Measurements from ENCODE around the gene NAV2. TPM values are rescaled to one million over a fixed set of nuclear protein-coding genes. Genes with fewer than 3 reads are reported as not detected.

The NAV2 gene
- total and polyA plus RNA-seq, 12 donors: 6.9 to 34.7 (median 20.2) TPM

DNA sequence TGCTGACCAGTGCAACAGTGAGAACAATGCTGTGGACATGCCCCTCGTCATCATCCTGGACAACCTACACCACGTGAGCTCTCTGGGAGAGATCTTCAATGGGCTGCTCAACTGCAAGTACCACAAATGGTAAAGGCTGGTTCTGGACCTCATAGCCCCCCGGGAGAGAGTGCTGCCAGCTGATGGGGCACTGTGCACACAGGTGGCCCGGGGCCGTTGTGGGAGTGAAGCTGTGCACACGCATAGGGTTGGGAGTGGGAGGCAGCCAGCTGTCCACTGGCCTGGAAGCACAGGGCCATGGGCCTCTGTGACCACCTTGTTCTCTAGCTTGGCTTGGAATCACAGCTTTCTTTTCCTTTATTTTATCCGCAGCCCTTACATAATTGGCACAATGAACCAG, 390.6 kb downstream of the NAV2 start:
- DNase-seq (no peak), ATAC-seq (peak in 1 of 8 donors; percentile 9)
- intact Hi-C loops (cut with DNase I): no loop called here
- peak overlapping the region in 1 of 10 donors; percentile 27 for H3K27ac ChIP-seq
- TF ChIP-seq, protein P1, sequence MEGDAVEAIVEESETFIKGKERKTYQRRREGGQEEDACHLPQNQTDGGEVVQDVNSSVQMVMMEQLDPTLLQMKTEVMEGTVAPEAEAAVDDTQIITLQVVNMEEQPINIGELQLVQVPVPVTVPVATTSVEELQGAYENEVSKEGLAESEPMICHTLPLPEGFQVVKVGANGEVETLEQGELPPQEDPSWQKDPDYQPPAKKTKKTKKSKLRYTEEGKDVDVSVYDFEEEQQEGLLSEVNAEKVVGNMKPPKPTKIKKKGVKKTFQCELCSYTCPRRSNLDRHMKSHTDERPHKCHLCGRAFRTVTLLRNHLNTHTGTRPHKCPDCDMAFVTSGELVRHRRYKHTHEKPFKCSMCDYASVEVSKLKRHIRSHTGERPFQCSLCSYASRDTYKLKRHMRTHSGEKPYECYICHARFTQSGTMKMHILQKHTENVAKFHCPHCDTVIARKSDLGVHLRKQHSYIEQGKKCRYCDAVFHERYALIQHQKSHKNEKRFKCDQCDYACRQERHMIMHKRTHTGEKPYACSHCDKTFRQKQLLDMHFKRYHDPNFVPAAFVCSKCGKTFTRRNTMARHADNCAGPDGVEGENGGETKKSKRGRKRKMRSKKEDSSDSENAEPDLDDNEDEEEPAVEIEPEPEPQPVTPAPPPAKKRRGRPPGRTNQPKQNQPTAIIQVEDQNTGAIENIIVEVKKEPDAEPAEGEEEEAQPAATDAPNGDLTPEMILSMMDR (IDR thresholded peaks at IDR 0.05): no peak
- H3K27me3 ChIP-seq: no peaks in the 10 kb centered on the region
- H3K4me1 ChIP-seq: peaks cover 0 to 5% (median 0%) of the 10 kb centered on the region in 9 donors
- 96% methylated on average over 7 of the region's 7 CpGs for WGBS, 2 donors
- peaks cover 0 to 86% (median 49%) of the 10 kb centered on the region in 9 donors for H3K36me3 ChIP-seq
- H3K9me3 ChIP-seq: no peaks in the 10 kb centered on the region
- H3K4me3 ChIP-seq: no peak overlapping the region

DNA sequence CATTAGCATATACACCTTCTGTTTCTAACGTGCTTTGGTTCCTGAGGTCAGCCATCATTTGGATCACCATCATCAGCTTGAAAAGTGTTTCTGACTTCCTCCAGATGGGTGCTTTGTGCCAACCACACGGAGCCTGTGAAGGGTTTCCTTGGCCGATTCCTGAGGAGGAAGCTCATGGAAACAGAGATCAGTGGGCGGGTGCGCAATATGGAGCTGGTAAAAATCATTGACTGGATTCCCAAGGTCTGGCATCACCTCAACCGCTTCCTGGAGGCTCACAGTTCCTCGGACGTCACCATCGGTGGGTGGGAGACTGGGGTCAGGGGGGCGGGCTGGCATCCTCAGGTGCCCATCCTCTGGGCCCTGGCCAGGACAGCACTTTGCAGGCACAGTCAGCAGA, 392.8 kb downstream of the NAV2 start:
- DNase-seq: no peak
- intact Hi-C loops (cut with DNase I): no loop called here
- no peaks in the 10 kb centered on the region for H3K27me3 ChIP-seq
- TF ChIP-seq, protein P1 (IDR thresholded peaks at IDR 0.05): no peak
- no peaks in the 10 kb centered on the region for H3K9me3 ChIP-seq
- no peak overlapping the region for H3K4me3 ChIP-seq
- H3K4me1 ChIP-seq: peaks cover 0 to 5% (median 0%) of the 10 kb centered on the region in 9 donors
- no peak for ATAC-seq
- H3K27ac ChIP-seq: no peak overlapping the region
- WGBS, 2 donors: 90 to 93% methylated on average over 10 of the region's 10 CpGs
- peaks cover 0 to 87% (median 34%) of the 10 kb centered on the region in 9 donors for H3K36me3 ChIP-seq

- 96 to 97% methylated on average over 9 of the region's 9 CpGs for WGBS, 2 donors
- TF ChIP-seq, protein P1 (IDR thresholded peaks at IDR 0.05): no peak
- no peak for ATAC-seq
- no peak for DNase-seq
- H3K36me3 ChIP-seq: peaks cover 0 to 56% (median 14%) of the 10 kb centered on the region in 9 donors
- no peaks in the 10 kb centered on the region for H3K27me3 ChIP-seq
- intact Hi-C loops (cut with DNase I): loop anchor here in 9 of 10 donors (2.0 to 10.0 kb wide), 5 partner anchors 58 to 545 kb away; no protein-coding TSS in a partner anchor
- peak overlapping the region in 1 of 10 donors; percentile 19 for H3K27ac ChIP-seq
- peaks cover 5 to 27% (median 24%) of the 10 kb centered on the region in 9 donors for H3K4me1 ChIP-seq
- H3K9me3 ChIP-seq: no peaks in the 10 kb centered on the region
- H3K4me3 ChIP-seq: no peak overlapping the region
Observed at GRCh38 chr11:20109731-20110445, 397.3 kb downstream of the NAV2 start.

DNA sequence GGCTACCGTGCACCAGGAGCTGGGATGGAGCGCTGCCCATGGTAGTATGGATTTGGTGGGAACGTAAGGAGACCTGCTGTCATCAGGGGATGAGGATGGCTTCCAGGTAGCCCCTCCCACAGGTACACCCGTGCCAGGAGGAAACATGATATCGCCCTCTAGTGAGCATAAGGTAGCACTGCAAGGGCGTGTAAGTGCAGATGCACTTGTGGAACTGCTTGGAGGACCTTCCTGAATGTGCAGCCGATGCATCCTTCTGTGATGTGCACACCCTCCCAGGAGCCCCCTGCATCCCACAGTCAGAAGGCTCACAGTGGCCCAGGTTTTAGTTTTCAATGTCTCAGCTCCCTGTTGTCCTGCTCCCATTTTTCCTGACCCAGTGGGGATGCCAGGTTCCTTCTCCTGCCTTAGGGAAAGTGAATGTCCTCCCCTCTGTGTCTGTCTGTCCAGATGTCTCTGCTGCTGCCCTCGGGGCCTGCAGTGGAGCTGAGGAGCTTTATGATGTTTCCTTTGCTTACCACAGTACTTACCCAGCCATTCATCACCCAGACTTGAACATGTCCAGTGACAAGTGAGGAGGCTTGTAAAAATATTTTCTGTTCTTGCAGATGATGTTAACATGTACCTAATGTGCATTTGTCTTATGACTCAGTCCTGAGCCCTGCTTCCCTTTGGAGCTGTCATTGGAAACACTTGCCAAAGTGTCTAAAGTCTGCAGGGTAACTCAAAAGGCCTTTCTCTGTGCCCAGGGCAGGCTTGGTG, 398.5 kb downstream of the NAV2 start:
- TF ChIP-seq, protein P1 (IDR thresholded peaks at IDR 0.05): peak; percentile 69 to 88 (median 84)
- 32% methylated on average over 8 of the region's 8 CpGs for WGBS, 2 donors
- peak in 1 of 2 donors; percentile 18 for DNase-seq
- H3K4me1 ChIP-seq: peaks cover 5 to 27% (median 24%) of the 10 kb centered on the region in 9 donors
- no peaks in the 10 kb centered on the region for H3K9me3 ChIP-seq
- ATAC-seq: peak in 7 of 8 donors; percentile 7 to 53 (median 32)
- H3K4me3 ChIP-seq: no peak overlapping the region
- peaks cover 0 to 56% (median 16%) of the 10 kb centered on the region in 9 donors for H3K36me3 ChIP-seq
- H3K27me3 ChIP-seq: no peaks in the 10 kb centered on the region
- intact Hi-C loops (cut with DNase I): loop anchor here in 9 of 10 donors (1.0 to 10.0 kb wide), 6 partner anchors 59 to 546 kb away; no protein-coding TSS in a partner anchor
- H3K27ac ChIP-seq: peak overlapping the region in 7 of 10 donors; percentile 60 to 84 (median 76)

Measured in heart right ventricle (tissue), 16 donors.